Measurements from ENCODE around the gene PARVA. TPM values are rescaled to one million over a fixed set of nuclear protein-coding genes. Genes with fewer than 3 reads are reported as not detected.

PARVA gene
- total RNA-seq, 2 experiments from 2014 or later, result not detected

DNA sequence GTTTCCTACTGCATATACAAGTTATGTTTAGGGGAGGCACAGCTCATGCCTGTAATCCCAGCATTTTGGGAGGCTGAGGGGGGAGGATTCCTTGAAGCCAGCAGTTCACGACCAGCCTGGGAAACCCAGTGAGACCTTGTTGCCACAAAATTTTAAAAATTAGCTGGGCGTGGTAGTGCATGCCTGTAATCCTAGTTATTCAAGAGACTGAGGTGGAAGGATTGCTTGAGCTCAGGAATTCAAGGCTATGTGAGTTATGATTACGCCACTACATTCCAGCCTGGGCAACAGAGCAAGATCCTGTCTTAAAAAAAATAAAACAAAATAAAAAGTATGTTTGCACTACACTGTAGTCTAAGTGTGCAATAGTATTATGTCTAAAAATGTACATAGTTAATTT is 188.0 kb downstream of the PARVA start:
- H3K9me3 ChIP-seq (ENCODE audit: low read length), result no peaks in the 10 kb centered on the region
- H3K36me3 ChIP-seq (ENCODE audit: insufficient read depth, low read length), result no peaks in the 10 kb centered on the region
- no peak overlapping the region for H3K27ac ChIP-seq (ENCODE audit: low read depth, low read length, poor library complexity, severe bottlenecking)
- ChIA-PET POLR2A (no interaction called here), CTCF (ENCODE audit: unreplicated experiment) (no interaction called here)
- H3K4me3 ChIP-seq (ENCODE audit: low read depth, low read length, poor library complexity, severe bottlenecking), result no peak overlapping the region
- no peaks in the 10 kb centered on the region for H3K4me1 ChIP-seq (ENCODE audit: insufficient read depth, low read length, poor library complexity, severe bottlenecking)
- no peak overlapping the region for H3K4me2 ChIP-seq (ENCODE audit: low read length)
- H3K9me2 ChIP-seq (ENCODE audit: insufficient read depth, low read length), result no peaks in the 10 kb centered on the region
- no TSS peak for BruUV-seq (replicated peaks)
- intact Hi-C loops (cut with micrococcal nuclease; ENCODE audit: unreplicated experiment), result no loop called here
- no peaks in the 10 kb centered on the region for H3K79me2 ChIP-seq (ENCODE audit: insufficient read depth, low read depth, low read length)
- no peak for DNase-seq (ENCODE audit: low spot score)
- TF ChIP-seq EZH2phosphoT487 (IDR thresholded peaks at IDR 0.05; ENCODE audit: borderline replicate concordance, low read depth, low read length), result no peak
- TF ChIP-seq, protein P1, sequence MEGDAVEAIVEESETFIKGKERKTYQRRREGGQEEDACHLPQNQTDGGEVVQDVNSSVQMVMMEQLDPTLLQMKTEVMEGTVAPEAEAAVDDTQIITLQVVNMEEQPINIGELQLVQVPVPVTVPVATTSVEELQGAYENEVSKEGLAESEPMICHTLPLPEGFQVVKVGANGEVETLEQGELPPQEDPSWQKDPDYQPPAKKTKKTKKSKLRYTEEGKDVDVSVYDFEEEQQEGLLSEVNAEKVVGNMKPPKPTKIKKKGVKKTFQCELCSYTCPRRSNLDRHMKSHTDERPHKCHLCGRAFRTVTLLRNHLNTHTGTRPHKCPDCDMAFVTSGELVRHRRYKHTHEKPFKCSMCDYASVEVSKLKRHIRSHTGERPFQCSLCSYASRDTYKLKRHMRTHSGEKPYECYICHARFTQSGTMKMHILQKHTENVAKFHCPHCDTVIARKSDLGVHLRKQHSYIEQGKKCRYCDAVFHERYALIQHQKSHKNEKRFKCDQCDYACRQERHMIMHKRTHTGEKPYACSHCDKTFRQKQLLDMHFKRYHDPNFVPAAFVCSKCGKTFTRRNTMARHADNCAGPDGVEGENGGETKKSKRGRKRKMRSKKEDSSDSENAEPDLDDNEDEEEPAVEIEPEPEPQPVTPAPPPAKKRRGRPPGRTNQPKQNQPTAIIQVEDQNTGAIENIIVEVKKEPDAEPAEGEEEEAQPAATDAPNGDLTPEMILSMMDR (conservative IDR thresholded peaks at IDR 0.05; ENCODE audit: low read length), result no peak
- H2AFZ ChIP-seq (ENCODE audit: low read length), result no peak overlapping the region
- H4K20me1 ChIP-seq (ENCODE audit: insufficient read depth, low read length), result no peaks in the 10 kb centered on the region

DNA sequence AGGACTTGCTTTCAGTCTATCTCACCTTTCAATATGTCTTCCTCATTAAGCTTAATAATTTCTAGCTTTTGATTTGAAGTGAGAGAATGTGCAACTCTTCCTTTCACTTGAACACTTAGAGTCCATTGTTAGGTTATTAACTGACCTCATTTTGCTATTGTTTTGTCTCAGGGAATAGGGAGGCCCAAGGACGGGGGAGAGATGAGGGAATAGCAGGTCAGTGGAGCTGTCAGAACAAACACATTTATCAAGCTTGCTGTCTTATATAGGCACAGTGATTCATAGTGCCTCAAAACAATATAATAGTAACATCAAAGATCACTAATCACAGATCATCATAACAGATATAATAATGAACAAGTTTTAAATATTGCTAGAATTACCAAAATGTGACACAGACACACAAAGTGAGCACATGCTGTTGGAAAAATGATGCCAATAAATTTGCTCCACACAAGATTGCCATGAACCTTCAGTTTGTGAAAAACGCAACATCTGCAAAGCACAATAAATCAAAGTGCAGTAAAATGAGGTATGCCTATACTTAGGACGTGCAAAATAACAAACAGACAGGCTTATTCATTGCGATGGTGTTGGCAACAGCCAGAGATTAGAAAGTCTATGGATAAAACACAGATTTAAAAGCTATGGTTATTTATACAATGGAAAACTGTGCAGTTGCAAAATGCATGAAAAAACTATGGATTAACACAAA is 190.5 kb downstream of the PARVA start:
- Histone ChIP-seq H2AFZ (ENCODE audit: low read length) (no peak overlapping the region), H3K36me3 (ENCODE audit: insufficient read depth, low read length) (no peaks in the 10 kb centered on the region), H3K27ac (ENCODE audit: low read depth, low read length, poor library complexity, severe bottlenecking) (no peak overlapping the region), H3K4me3 (ENCODE audit: low read depth, low read length, poor library complexity, severe bottlenecking) (no peak overlapping the region), H3K9me2 (ENCODE audit: insufficient read depth, low read length) (no peaks in the 10 kb centered on the region), H3K4me1 (ENCODE audit: insufficient read depth, low read length, poor library complexity, severe bottlenecking) (no peaks in the 10 kb centered on the region), H3K79me2 (ENCODE audit: insufficient read depth, low read depth, low read length) (no peaks in the 10 kb centered on the region), H3K4me2 (ENCODE audit: low read length) (no peak overlapping the region), H4K20me1 (ENCODE audit: insufficient read depth, low read length) (no peaks in the 10 kb centered on the region), H3K9me3 (ENCODE audit: low read length) (no peaks in the 10 kb centered on the region)
- intact Hi-C loops (cut with micrococcal nuclease; ENCODE audit: unreplicated experiment), result no loop called here
- no TSS peak for BruUV-seq (replicated peaks)
- CTCF ChIA-PET (ENCODE audit: unreplicated experiment), result no interaction called here
- DNase-seq (ENCODE audit: low spot score), result no peak
- POLR2A ChIA-PET, result interaction anchor here (0.8 kb wide), 1 partner anchor 608 kb away, joined by 3 read pairs; no protein-coding TSS in a partner anchor
- TF ChIP-seq EZH2phosphoT487 (IDR thresholded peaks at IDR 0.05; ENCODE audit: borderline replicate concordance, low read depth, low read length), result no peak
- TF ChIP-seq, protein P1 (conservative IDR thresholded peaks at IDR 0.05; ENCODE audit: low read length), result no peak
